ENCODE measurements around the gene ZC3H18.

The ZC3H18 gene

DNA sequence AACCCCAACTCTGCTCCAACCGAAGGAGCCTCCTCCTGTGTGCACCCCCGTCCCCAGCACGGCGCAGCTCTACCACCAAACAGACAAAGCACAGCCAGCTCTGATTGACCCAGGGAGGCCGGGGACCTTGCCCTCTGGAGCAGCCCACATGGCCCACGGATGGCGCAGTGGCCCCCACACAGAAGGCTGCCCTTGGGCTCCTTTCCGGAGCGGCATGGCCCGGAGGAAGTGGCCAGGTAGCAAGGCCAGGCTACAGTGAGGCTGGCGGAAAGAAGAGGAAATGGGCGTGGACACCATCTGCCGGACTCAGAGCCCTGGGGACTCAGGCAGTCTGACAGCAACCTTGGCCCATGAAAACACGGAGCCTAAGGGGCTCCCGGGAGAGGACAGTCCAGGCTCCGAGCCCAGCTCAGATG lies 19.9 kb upstream of the ZC3H18 start:
- DNase-seq (ENCODE audit: low read depth): no peak
- TF ChIP-seq CTCF (conservative IDR thresholded peaks at IDR 0.05; ENCODE audit: low read depth, low read length): no peak

DNA sequence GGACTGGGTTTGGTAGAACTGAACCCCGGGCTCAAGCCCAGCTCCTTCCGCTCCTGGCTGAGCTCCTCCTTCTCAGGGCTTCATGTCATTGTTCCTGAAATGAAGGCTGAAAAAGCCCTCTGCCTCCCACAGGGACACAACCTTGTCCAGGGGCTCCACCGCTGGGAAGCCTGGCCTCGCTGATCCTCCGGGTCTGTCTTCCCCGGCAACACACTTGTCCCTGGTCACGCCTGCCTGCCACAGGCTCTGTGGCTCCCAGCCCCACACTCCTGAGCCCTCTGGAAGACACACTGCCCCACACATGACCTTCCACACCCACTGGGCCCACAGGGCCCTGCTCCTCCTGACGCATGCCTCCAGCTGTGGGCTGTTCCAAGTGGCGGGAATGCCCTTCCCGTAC lies 18.0 kb upstream of the ZC3H18 start:
- no peak overlapping the region for H3K4me3 ChIP-seq (ENCODE audit: low read depth, low read length)
- no peak for TF ChIP-seq CTCF (conservative IDR thresholded peaks at IDR 0.05; ENCODE audit: low read depth, low read length)
- DNase-seq (ENCODE audit: low read depth): no peak

More for the DNA sequence above, 19.9 kb upstream of the ZC3H18 start:
- H3K4me3 ChIP-seq (ENCODE audit: low read depth, low read length): no peak overlapping the region

- no peak overlapping the region for H3K4me3 ChIP-seq (ENCODE audit: low read depth, low read length)
- TF ChIP-seq CTCF (conservative IDR thresholded peaks at IDR 0.05; ENCODE audit: low read depth, low read length): no peak
- no peak for DNase-seq (ENCODE audit: low read depth)
These were observed 17.4 kb upstream of the ZC3H18 start for GRCh38 chr16:88552815-88553214.

- no peak for DNase-seq (ENCODE audit: low read depth)
- no peak overlapping the region for H3K4me3 ChIP-seq (ENCODE audit: low read depth, low read length)
- TF ChIP-seq CTCF (conservative IDR thresholded peaks at IDR 0.05; ENCODE audit: low read depth, low read length): no peak
These were observed 16.5 kb upstream of the ZC3H18 start for GRCh38 chr16:88553739-88554138.

GRCh38 chr16:88554711-88555264 lies 15.4 kb upstream of the ZC3H18 start:
- DNase-seq (ENCODE audit: low read depth): no peak
- no peak for TF ChIP-seq CTCF (conservative IDR thresholded peaks at IDR 0.05; ENCODE audit: low read depth, low read length)
- no peak overlapping the region for H3K4me3 ChIP-seq (ENCODE audit: low read depth, low read length)

- TF ChIP-seq CTCF (conservative IDR thresholded peaks at IDR 0.05; ENCODE audit: low read depth, low read length): no peak
- no peak for DNase-seq (ENCODE audit: low read depth)
- no peak overlapping the region for H3K4me3 ChIP-seq (ENCODE audit: low read depth, low read length)
These were observed 13.8 kb upstream of the ZC3H18 start for GRCh38 chr16:88556294-88556988.

Measured in choroid plexus epithelial cell (primary cell).